Tibial nerve (tissue), 4 donors: Measurements from ENCODE around the gene FBXL14. TPM values are rescaled to one million over a fixed set of nuclear protein-coding genes. Genes with fewer than 3 reads are reported as not detected.

Experiments
- DNase-seq, 2 donors: peaks; one replicate each; pipeline ENCODE4 v3.0.0-alpha.2; 2019; ENCODE audit warnings: low spot score in 2 of 2
- H3K27ac ChIP-seq, 4 donors: fragments of 200-600 bp; sonication (generic) in 3 of 4; one replicate each; pipeline ENCODE4 v1.5.1; 2017 to 2019; ENCODE audit warnings: mild to moderate bottlenecking in 1 of 4
- H3K27me3 ChIP-seq, 2 donors: fragments of 200-600 bp; sonication (generic) in 1 of 2; one replicate each; pipeline versions ENCODE4 v1.5.1 to v1.6.0; 2017 to 2019
- H3K36me3 ChIP-seq, 3 donors: fragments of 200-600 bp; sonication (generic); one replicate each; pipeline ENCODE4 v1.5.1; 2018 to 2019
- H3K4me1 ChIP-seq, 4 donors: fragments of 200-600 bp; sonication (generic) in 3 of 4; one replicate each; pipeline ENCODE4 v1.5.1; 2017 to 2019
- H3K4me3 ChIP-seq, 4 donors: fragments of 200-600 bp; sonication (generic) in 3 of 4; one replicate each; pipeline ENCODE4 v1.5.1; 2017 to 2019; ENCODE audit warnings: mild to moderate bottlenecking in 1 of 4, moderate library complexity in 1 of 4
- H3K9me3 ChIP-seq, 4 donors: fragments of 200-600 bp; sonication (generic) in 3 of 4; one replicate each; pipeline ENCODE4 v1.5.1; 2017 to 2019
- CTCF ChIP-seq, 5 experiments: fragments of 200-600 bp in 3 of 5; fragments of 450-650 bp in 2 of 5; sonication (generic) in 3 of 5; IDR thresholded peaks; one replicate each; pipeline ENCODE4 v1.5.1; 2016 to 2019; ENCODE audit warnings: antibody characterized with exemption in 5 of 5, mild to moderate bottlenecking in 3 of 5, moderate library complexity in 2 of 5
- EP300 ChIP-seq, 2 donors: sonication (generic); formaldehyde crosslinking; IDR thresholded peaks; one replicate each; pipeline ENCODE4 v1.6.1; 2017; ENCODE audit warnings: antibody characterized with exemption in 2 of 2, mild to moderate bottlenecking in 1 of 2
- POLR2A ChIP-seq, 2 donors: fragments of 450-650 bp; IDR thresholded peaks; one replicate each; pipeline ENCODE4 v1.6.1; 2017; ENCODE audit warnings: antibody characterized with exemption in 2 of 2, mild to moderate bottlenecking in 2 of 2, moderate library complexity in 2 of 2
- WGBS, 2 donors: methylation state at CpG; one replicate each; pipeline ENCODE4 v1.1.5; 2018; 5-methylcytosine and 5-hydroxymethylcytosine counted together
- total RNA-seq, 4 donors: library from RNA; depleted of rRNA; stranded (reverse); fragments of >200 nt; gene quantifications; one replicate each; pipeline ENCODE4 v1.1.0, GENCODE V29; 2016

The FBXL14 gene
- total RNA-seq, 4 donors from 2014 or later = 11.7 to 21.4 (median 17.3) TPM

GRCh38 chr12:1594006-1594260, 448 bp downstream of the FBXL14 start:
- DNase-seq = no peak
- WGBS, 2 donors = 0% methylated on average over 1 of the region's 34 CpGs; no CpG with 5 or more reads in 1 of the 2 donors
- Histone ChIP-seq H3K4me1 (peaks cover 0 to 57% (median 31%) of the 10 kb centered on the region in 4 donors), H3K36me3 (no peaks in the 10 kb centered on the region), H3K9me3 (no peaks in the 10 kb centered on the region), H3K4me3 (peak overlapping the region; percentile 53 to 90 (median 72)), H3K27ac (peak overlapping the region; percentile 82 to 98 (median 93)), H3K27me3 (no peaks in the 10 kb centered on the region)
- TF ChIP-seq CTCF (IDR thresholded peaks at IDR 0.05) (no peak), POLR2A (IDR thresholded peaks at IDR 0.05) (peak in 1 of 2 donors; percentile 63)

DNA sequence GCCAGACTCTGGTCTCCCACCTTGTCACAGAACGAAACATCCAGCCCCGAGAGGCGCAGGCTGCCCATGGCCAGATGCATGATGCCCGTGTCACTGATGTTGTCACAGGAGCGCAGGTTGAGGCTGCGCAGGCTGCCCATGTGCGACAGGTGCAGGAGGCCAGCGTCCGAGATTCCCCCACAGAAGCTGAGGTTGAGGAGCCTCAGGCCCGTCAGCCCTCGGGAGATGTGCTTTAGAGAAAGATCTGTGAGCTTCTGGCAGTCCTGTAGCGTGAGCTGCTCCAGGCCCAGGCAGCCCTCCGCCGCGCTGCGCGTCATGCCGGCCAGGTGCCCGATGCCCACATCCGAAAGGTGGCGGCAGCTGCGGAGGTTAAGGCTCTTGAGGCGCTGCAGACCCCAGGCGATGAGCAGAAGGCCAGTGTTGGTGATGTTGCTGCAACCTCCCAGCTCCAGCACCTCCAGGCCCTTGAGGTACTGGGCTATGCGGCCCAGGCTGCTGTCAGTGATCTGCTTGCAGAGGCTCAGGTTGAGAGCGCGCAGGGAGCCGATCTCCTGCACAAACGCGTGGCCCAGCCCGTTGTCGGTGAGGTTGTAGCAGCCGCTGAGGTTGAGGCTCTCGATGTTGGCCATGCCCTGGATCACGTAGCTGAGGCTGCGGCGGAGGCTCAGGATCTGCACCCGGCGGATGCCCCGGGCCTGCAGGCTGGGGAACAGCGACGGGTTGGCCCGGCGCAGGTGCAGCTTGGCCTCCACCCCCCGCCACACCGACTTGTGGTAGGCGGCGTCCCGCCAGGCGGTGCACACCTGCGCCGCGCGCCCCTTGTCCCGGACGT, 991 bp downstream of the FBXL14 start:
- TF ChIP-seq CTCF (IDR thresholded peaks at IDR 0.05) = no peak
- TF ChIP-seq EP300 (IDR thresholded peaks at IDR 0.05) = peak in 1 of 2 donors; percentile 55
- Histone ChIP-seq H3K27ac (peak overlapping the region; percentile 82 to 98 (median 93)), H3K36me3 (no peaks in the 10 kb centered on the region), H3K4me1 (peaks cover 0 to 62% (median 31%) of the 10 kb centered on the region in 4 donors), H3K4me3 (peak overlapping the region; percentile 53 to 90 (median 72)), H3K9me3 (no peaks in the 10 kb centered on the region), H3K27me3 (no peaks in the 10 kb centered on the region)
- no peak for DNase-seq
- WGBS, 2 donors = 8% methylated on average over 25 to 37 of the region's 56 CpGs

GRCh38 chr12:1592444-1593173, 1.8 kb downstream of the FBXL14 start:
- Histone ChIP-seq H3K27ac (peak overlapping the region; percentile 82 to 98 (median 93)), H3K9me3 (no peaks in the 10 kb centered on the region), H3K36me3 (no peaks in the 10 kb centered on the region), H3K4me1 (peaks cover 0 to 70% (median 31%) of the 10 kb centered on the region in 4 donors), H3K4me3 (peak overlapping the region; percentile 53 to 90 (median 72)), H3K27me3 (no peaks in the 10 kb centered on the region)
- DNase-seq = no peak
- WGBS, 2 donors = 0 to 7% methylated on average over 8 to 19 of the region's 27 CpGs
- no peak for TF ChIP-seq EP300 (IDR thresholded peaks at IDR 0.05)
- no peak for TF ChIP-seq CTCF (IDR thresholded peaks at IDR 0.05)
- peak in 1 of 2 donors; percentile 25 for TF ChIP-seq POLR2A (IDR thresholded peaks at IDR 0.05)

- DNase-seq = no peak
- no peaks in the 10 kb centered on the region for H3K9me3 ChIP-seq
- H3K27me3 ChIP-seq = no peaks in the 10 kb centered on the region
- H3K27ac ChIP-seq = peak overlapping the region; percentile 39 to 98 (median 68)
- WGBS, 2 donors = 13 to 15% methylated on average over 4 of the region's 4 CpGs
- H3K4me1 ChIP-seq = peaks cover 0 to 78% (median 31%) of the 10 kb centered on the region in 4 donors
- TF ChIP-seq CTCF (IDR thresholded peaks at IDR 0.05) (no peak), POLR2A (IDR thresholded peaks at IDR 0.05) (no peak), EP300 (IDR thresholded peaks at IDR 0.05) (no peak)
- peaks cover 0 to 4% (median 0%) of the 10 kb centered on the region in 3 donors for H3K36me3 ChIP-seq
- peak overlapping the region in 3 of 4 donors; percentile 65 to 90 (median 79) for H3K4me3 ChIP-seq
Measured at GRCh38 chr12:1591543-1591942, 2.8 kb downstream of the FBXL14 start.

DNA sequence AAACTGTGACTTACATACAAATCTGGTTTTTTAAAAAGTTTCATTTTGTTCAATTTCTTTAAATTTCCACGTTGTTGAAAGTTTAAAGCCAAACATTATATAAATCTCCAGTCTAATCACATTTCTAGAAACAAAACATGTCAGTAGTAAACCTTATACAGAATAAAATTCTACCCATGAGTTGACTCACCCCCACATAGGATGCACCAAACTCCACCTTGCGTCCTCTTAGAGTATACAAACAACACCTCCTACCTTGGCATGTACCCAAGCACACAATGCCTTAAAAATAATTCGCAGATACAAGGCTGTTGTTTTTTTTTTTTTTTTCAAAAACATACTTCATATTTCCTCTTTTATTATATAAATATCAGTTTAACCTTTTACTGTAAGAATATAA, 3.3 kb downstream of the FBXL14 start:
- TF ChIP-seq CTCF (IDR thresholded peaks at IDR 0.05) (no peak), POLR2A (IDR thresholded peaks at IDR 0.05) (no peak), EP300 (IDR thresholded peaks at IDR 0.05) (no peak)
- H3K27ac ChIP-seq = peak overlapping the region in 3 of 4 donors; percentile 13 to 98 (median 90)
- peak overlapping the region in 3 of 4 donors; percentile 3 to 65 (median 16) for H3K4me3 ChIP-seq
- no peak for DNase-seq
- peaks cover 0 to 4% (median 0%) of the 10 kb centered on the region in 3 donors for H3K36me3 ChIP-seq
- WGBS, 2 donors = 9 to 13% methylated on average over 3 of the region's 3 CpGs
- no peaks in the 10 kb centered on the region for H3K9me3 ChIP-seq
- no peaks in the 10 kb centered on the region for H3K27me3 ChIP-seq
- H3K4me1 ChIP-seq = peaks cover 0 to 78% (median 31%) of the 10 kb centered on the region in 4 donors
